SU-DHL-6 (cell line): ENCODE data around the gene ITSN1.

ENCODE experiments used
- CTCF ChIP-seq: fragments of 200-600 bp; sonication (generic); IDR thresholded peaks from one replicate; pipeline ENCODE4 v1.5.1; 2017; ENCODE audit warnings: antibody characterized with exemption, mild to moderate bottlenecking, low read length, moderate library complexity; ENCODE audit not compliant: insufficient read depth, poor library complexity, severe bottlenecking
- EZH2phosphoT487 ChIP-seq: fragments of 200-600 bp; sonication (generic), shearing (Covaris generic); conservative IDR thresholded peaks from 2 replicates; pipeline ENCODE4 v1.6.1; 2018; ENCODE audit warnings: mild to moderate bottlenecking, antibody characterized with exemption, low read length, moderate library complexity, mixed read lengths

- no peak for TF ChIP-seq CTCF
- no peak for TF ChIP-seq EZH2phosphoT487
These were observed 305.3 kb downstream of the ITSN1 start for GRCh38 chr21:33947451-33948095.
